Nephron (organoid): ENCODE measurements around the gene APMAP.

ENCODE experiments used
- H3K27ac Mint-ChIP-seq, 3 experiments: 2 replicates each; pipeline ENCODE4 v1.8.0; 2020; ENCODE audit warnings: mixed read lengths in 3 of 3, mild to moderate bottlenecking in 2 of 3, moderate library complexity in 1 of 3
- H3K27me3 Mint-ChIP-seq: 2 replicates; pipeline ENCODE4 v1.8.0; 2021; ENCODE audit warnings: low read depth, mild to moderate bottlenecking, moderate library complexity, mixed read lengths
- H3K36me3 Mint-ChIP-seq: 2 replicates; pipeline ENCODE4 v1.8.0; 2020; ENCODE audit warnings: low read depth, mixed read lengths
- H3K4me1 Mint-ChIP-seq: 2 replicates; pipeline ENCODE4 v1.8.0; 2020; ENCODE audit warnings: mixed read lengths
- H3K4me3 Mint-ChIP-seq, 3 experiments: 2 replicates each; pipeline ENCODE4 v1.8.0; 2020; ENCODE audit warnings: mild to moderate bottlenecking in 3 of 3, mixed read lengths in 3 of 3, moderate library complexity in 2 of 3
- H3K9me3 Mint-ChIP-seq: 2 replicates; pipeline ENCODE4 v1.8.0; 2020; ENCODE audit warnings: mixed read lengths
- TF ChIP-seq, protein P1 (sequence below), 3 experiments: fragments of 200-600 bp; sonication (generic); IDR thresholded peaks; one replicate each; pipeline ENCODE4 v1.5.0; 2021; ENCODE audit warnings: antibody characterized with exemption in 3 of 3; ENCODE audit not compliant: unreplicated experiment in 3 of 3

The APMAP gene

DNA sequence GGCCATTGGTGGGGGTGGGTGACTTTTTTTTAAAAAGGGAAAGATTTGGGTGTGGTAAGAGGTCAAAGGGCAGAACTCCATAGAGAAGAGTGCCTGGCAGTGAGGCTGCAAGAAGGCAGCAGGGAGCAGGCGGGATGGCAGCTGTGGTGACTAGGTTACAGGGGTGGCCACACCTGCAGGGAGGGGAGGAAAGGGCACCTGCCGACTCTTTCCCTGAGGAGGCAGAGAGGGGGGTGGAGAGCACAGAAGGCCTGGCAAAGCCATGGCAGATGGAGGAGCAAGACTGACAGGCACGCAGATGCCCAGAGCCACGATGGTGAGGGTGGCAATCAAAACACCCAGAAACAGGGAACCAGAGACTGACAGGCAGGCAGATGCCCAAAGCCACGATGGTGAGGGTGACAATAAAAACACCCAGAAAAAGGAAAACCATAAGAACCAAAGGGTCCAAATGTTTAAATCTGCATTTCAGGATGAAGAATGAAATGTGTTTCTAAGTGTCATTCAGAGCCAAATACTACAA lies 24.2 kb downstream of the APMAP start:
- H3K27ac Mint-ChIP-seq: no peak overlapping the region
- TF ChIP-seq, protein P1, sequence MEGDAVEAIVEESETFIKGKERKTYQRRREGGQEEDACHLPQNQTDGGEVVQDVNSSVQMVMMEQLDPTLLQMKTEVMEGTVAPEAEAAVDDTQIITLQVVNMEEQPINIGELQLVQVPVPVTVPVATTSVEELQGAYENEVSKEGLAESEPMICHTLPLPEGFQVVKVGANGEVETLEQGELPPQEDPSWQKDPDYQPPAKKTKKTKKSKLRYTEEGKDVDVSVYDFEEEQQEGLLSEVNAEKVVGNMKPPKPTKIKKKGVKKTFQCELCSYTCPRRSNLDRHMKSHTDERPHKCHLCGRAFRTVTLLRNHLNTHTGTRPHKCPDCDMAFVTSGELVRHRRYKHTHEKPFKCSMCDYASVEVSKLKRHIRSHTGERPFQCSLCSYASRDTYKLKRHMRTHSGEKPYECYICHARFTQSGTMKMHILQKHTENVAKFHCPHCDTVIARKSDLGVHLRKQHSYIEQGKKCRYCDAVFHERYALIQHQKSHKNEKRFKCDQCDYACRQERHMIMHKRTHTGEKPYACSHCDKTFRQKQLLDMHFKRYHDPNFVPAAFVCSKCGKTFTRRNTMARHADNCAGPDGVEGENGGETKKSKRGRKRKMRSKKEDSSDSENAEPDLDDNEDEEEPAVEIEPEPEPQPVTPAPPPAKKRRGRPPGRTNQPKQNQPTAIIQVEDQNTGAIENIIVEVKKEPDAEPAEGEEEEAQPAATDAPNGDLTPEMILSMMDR (IDR thresholded peaks at IDR 0.05; ENCODE audit: unreplicated experiment in 3 of 3): no peak
- no peaks in the 10 kb centered on the region for H3K27me3 Mint-ChIP-seq
- peaks cover 62% of the 10 kb centered on the region for H3K36me3 Mint-ChIP-seq
- peaks cover 2% of the 10 kb centered on the region for H3K9me3 Mint-ChIP-seq
- peaks cover 11% of the 10 kb centered on the region for H3K4me1 Mint-ChIP-seq
- no peak overlapping the region for H3K4me3 Mint-ChIP-seq

DNA sequence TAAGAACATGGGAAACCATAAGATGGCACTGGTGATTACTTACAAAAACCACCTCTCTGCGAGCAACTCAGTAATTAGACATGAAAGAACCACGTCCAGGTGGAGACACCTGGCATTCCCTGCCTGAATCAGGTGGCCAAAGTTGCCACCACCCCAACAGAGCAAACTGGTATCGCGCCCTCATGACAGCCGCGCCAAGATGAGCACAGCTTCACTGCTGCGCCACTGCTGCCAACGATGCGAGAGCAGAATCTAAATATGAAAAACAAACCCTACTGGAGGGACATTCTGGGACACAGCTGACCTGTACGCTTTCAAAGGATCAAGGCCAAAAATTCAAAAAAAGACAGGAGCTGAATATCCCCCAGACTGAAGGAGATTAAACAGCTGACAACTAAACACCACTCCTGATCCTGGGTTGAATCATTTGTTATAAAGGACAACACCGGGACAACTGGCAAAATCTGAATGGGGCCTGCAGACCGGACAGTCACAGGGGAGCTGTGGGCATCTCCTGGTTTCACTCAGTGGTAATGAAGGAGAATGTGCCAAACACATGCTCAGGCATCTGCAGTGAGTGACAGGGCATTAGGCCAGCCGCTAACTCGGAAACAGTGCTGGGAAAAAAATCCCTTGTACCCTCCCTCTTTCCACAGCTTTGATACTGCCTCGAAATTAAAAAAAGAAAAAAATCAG lies 26.1 kb downstream of the APMAP start:
- H3K9me3 Mint-ChIP-seq: no peaks in the 10 kb centered on the region
- TF ChIP-seq, protein P1 (IDR thresholded peaks at IDR 0.05; ENCODE audit: unreplicated experiment in 3 of 3): no peak
- H3K4me3 Mint-ChIP-seq: no peak overlapping the region
- peaks cover 69% of the 10 kb centered on the region for H3K36me3 Mint-ChIP-seq
- no peaks in the 10 kb centered on the region for H3K27me3 Mint-ChIP-seq
- H3K27ac Mint-ChIP-seq: no peak overlapping the region
- H3K4me1 Mint-ChIP-seq: peaks cover 23% of the 10 kb centered on the region

DNA sequence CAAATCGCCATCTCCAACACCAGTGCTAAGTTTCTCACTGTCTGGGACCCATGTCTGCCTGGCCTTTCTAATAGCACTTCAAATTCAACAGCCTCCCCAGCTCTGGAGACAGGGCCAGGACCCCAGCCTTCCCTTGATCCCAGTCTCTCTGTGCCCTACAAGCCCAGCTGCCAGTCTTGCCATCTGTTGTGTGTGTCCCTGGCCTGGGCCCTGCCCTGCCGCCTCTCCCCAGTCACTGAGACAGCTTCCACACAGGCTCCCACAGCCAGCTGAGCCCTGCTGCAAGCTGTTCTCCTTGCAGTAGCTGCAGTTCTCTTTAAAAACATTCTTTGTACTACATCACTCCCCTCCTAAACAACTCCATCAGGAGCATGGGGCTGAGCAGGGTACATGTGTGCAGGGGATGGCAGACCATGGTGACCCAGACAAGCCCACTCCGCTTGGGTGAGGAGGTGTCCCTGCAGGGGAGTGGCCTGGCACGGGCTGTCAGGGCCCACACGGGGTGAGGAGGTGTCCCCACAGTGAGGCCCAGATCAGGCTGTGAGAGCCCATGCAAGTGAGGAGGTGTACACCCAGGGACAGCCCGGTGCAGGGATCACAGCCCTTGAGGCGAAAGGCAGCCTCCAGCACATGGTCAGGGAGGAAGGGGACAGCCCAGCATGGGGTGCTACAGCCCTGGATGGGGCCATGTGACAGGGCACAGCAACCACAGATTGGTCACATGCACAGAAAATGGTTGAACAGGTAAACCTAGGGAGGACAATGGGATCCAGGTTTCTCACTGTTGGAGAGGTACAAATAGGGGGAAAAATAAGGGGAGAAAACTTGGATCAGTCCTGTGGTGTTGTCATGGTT lies 27.3 kb downstream of the APMAP start:
- no peak overlapping the region for H3K4me3 Mint-ChIP-seq
- H3K36me3 Mint-ChIP-seq: peaks cover 62% of the 10 kb centered on the region
- no peak overlapping the region for H3K27ac Mint-ChIP-seq
- TF ChIP-seq, protein P1 (IDR thresholded peaks at IDR 0.05; ENCODE audit: unreplicated experiment in 3 of 3): no peak
- no peaks in the 10 kb centered on the region for H3K9me3 Mint-ChIP-seq
- peaks cover 23% of the 10 kb centered on the region for H3K4me1 Mint-ChIP-seq
- H3K27me3 Mint-ChIP-seq: no peaks in the 10 kb centered on the region

DNA sequence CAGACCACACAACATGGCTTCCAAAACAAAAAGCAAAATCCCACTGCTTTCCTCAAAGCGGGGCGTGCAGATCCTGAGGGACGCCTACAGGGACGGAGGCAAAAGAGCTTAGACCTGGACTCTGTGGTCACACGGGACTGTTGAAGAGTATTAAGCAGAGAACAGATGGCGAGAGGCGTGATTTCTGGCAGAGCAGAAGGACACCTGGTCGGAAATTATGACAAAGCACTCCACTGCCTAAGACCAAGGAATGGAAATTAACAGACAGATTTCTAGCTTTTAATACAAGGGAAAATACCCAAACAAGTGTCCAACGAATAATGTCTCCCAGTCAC lies 28.1 kb downstream of the APMAP start:
- H3K27ac Mint-ChIP-seq: no peak overlapping the region
- no peaks in the 10 kb centered on the region for H3K9me3 Mint-ChIP-seq
- no peak overlapping the region for H3K4me3 Mint-ChIP-seq
- no peaks in the 10 kb centered on the region for H3K27me3 Mint-ChIP-seq
- peaks cover 23% of the 10 kb centered on the region for H3K4me1 Mint-ChIP-seq
- TF ChIP-seq, protein P1 (IDR thresholded peaks at IDR 0.05; ENCODE audit: unreplicated experiment in 3 of 3): no peak
- peaks cover 56% of the 10 kb centered on the region for H3K36me3 Mint-ChIP-seq

- Mint-ChIP-seq H3K4me3 (no peak overlapping the region), H3K27ac (no peak overlapping the region), H3K4me1 (peaks cover 23% of the 10 kb centered on the region), H3K27me3 (no peaks in the 10 kb centered on the region), H3K36me3 (peaks cover 50% of the 10 kb centered on the region), H3K9me3 (no peaks in the 10 kb centered on the region)
- TF ChIP-seq, protein P1 (IDR thresholded peaks at IDR 0.05; ENCODE audit: unreplicated experiment in 3 of 3): no peak
Observed at GRCh38 chr20:24963672-24964505, 28.7 kb downstream of the APMAP start.
